ENCODE measurements around the gene SLC2A1.

SLC2A1 gene

GRCh38 chr1:42935313-42935895 lies 23.3 kb downstream of the SLC2A1 start:
- H2AK5ac ChIP-seq (ENCODE audit: low read length), result no peak overlapping the region
- H3K4me2 ChIP-seq (ENCODE audit: low read length), result no peak overlapping the region
- peaks cover 86 to 89% of the 10 kb centered on the region in 2 experiments for H3K36me3 ChIP-seq (ENCODE audit: control insufficient read depth in 1 of 2, insufficient read depth in 2 of 2, low read length in 2 of 2)
- H3K79me1 ChIP-seq (ENCODE audit: low read length), result peaks cover 35% of the 10 kb centered on the region
- no peak overlapping the region for H4K91ac ChIP-seq (ENCODE audit: low read depth, low read length)
- no peak overlapping the region for H2AFZ ChIP-seq (ENCODE audit: insufficient read depth, low read length, poor library complexity)
- no peak overlapping the region for H3K18ac ChIP-seq (ENCODE audit: low read length)
- no peak overlapping the region for H4K12ac ChIP-seq (ENCODE audit: low read depth, low read length)
- H2BK120ac ChIP-seq (ENCODE audit: insufficient read depth, low read length, poor library complexity), result no peak overlapping the region
- H2BK5ac ChIP-seq (ENCODE audit: low read depth, low read length, poor library complexity), result no peak overlapping the region
- H3K4ac ChIP-seq (ENCODE audit: low read depth, low read length), result peak overlapping the region; percentile 37
- no peak overlapping the region for H3K4me3 ChIP-seq (ENCODE audit: low read depth, low read length)
- H3K79me2 ChIP-seq (ENCODE audit: control insufficient read depth, insufficient read depth, low read length, poor library complexity), result peaks cover 29% of the 10 kb centered on the region
- H3K9ac ChIP-seq (ENCODE audit: low read length), result no peak overlapping the region
- H2BK12ac ChIP-seq (ENCODE audit: low read length), result no peak overlapping the region
- H3K14ac ChIP-seq (ENCODE audit: low read length), result no peak overlapping the region
- peaks cover 3% of the 10 kb centered on the region for H3K9me3 ChIP-seq (ENCODE audit: insufficient read depth, low read depth, low read length)
- no peaks in the 10 kb centered on the region for H3K27me3 ChIP-seq (ENCODE audit: insufficient read depth, low read length)
- H4K8ac ChIP-seq (ENCODE audit: low read depth, low read length), result no peak overlapping the region
- H3K27ac ChIP-seq (ENCODE audit: low read depth, low read length), result peak overlapping the region; percentile 33
- no CpG with 5 or more reads among the region's 8 CpGs for WGBS (ENCODE audit: extremely low coverage, insufficient coverage, insufficient read length)
- peaks cover 69 to 78% of the 10 kb centered on the region in 2 experiments for H3K4me1 ChIP-seq (ENCODE audit: control insufficient read depth in 1 of 2, insufficient read depth in 2 of 2, low read length in 2 of 2)
- H3K23ac ChIP-seq (ENCODE audit: low read length), result no peak overlapping the region
- DNase-seq, result no peak

- WGBS (ENCODE audit: extremely low coverage, insufficient coverage, insufficient read length), result no CpG with 5 or more reads among the region's 20 CpGs
- Histone ChIP-seq H2BK12ac (ENCODE audit: low read length) (no peak overlapping the region), H3K4me1 (ENCODE audit: control insufficient read depth in 1 of 2, insufficient read depth in 2 of 2, low read length in 2 of 2) (peaks cover 65 to 75% of the 10 kb centered on the region in 2 experiments)
These were observed 23.9 kb downstream of the SLC2A1 start for GRCh38 chr1:42934541-42935312.

GRCh38 chr1:42933610-42934491 lies 24.8 kb downstream of the SLC2A1 start:
- Histone ChIP-seq H3K79me1 (ENCODE audit: low read length) (peaks cover 29% of the 10 kb centered on the region), H3K27me3 (ENCODE audit: insufficient read depth, low read length) (no peaks in the 10 kb centered on the region), H2BK12ac (ENCODE audit: low read length) (peak overlapping the region; percentile 7), H3K9ac (ENCODE audit: low read length) (no peak overlapping the region), H3K23ac (ENCODE audit: low read length) (no peak overlapping the region), H2AK5ac (ENCODE audit: low read length) (peak overlapping the region; percentile 4), H4K12ac (ENCODE audit: low read depth, low read length) (no peak overlapping the region), H3K18ac (ENCODE audit: low read length) (peak overlapping the region; percentile 12), H4K8ac (ENCODE audit: low read depth, low read length) (peak overlapping the region; percentile 10), H3K9me3 (ENCODE audit: insufficient read depth, low read depth, low read length) (peaks cover 3% of the 10 kb centered on the region), H3K36me3 (ENCODE audit: control insufficient read depth in 1 of 2, insufficient read depth in 2 of 2, low read length in 2 of 2) (peaks cover 91% of the 10 kb centered on the region in 2 experiments), H3K14ac (ENCODE audit: low read length) (no peak overlapping the region), H2AFZ (ENCODE audit: insufficient read depth, low read length, poor library complexity) (no peak overlapping the region), H3K4me1 (ENCODE audit: control insufficient read depth in 1 of 2, insufficient read depth in 2 of 2, low read length in 2 of 2) (peaks cover 59 to 70% of the 10 kb centered on the region in 2 experiments), H2BK5ac (ENCODE audit: low read depth, low read length, poor library complexity) (peak overlapping the region; percentile 7), H3K27ac (ENCODE audit: low read depth, low read length) (peak overlapping the region; percentile 65), H4K91ac (ENCODE audit: low read depth, low read length) (no peak overlapping the region), H3K4me2 (ENCODE audit: low read length) (peak overlapping the region; percentile 1), H2BK120ac (ENCODE audit: insufficient read depth, low read length, poor library complexity) (peak overlapping the region; percentile 24), H3K79me2 (ENCODE audit: control insufficient read depth, insufficient read depth, low read length, poor library complexity) (peaks cover 24% of the 10 kb centered on the region), H3K4ac (ENCODE audit: low read depth, low read length) (peak overlapping the region; percentile 27), H3K4me3 (ENCODE audit: low read depth, low read length) (no peak overlapping the region)
- peak in 1 of 2 donors; percentile 55 for DNase-seq
- no CpG with 5 or more reads among the region's 9 CpGs for WGBS (ENCODE audit: extremely low coverage, insufficient coverage, insufficient read length)

More at GRCh38 chr1:42934541-42935312, 23.9 kb downstream of the SLC2A1 start:
- DNase-seq, result no peak
- H2BK120ac ChIP-seq (ENCODE audit: insufficient read depth, low read length, poor library complexity), result no peak overlapping the region
- H4K12ac ChIP-seq (ENCODE audit: low read depth, low read length), result no peak overlapping the region
- peaks cover 26% of the 10 kb centered on the region for H3K79me2 ChIP-seq (ENCODE audit: control insufficient read depth, insufficient read depth, low read length, poor library complexity)
- H3K27ac ChIP-seq (ENCODE audit: low read depth, low read length), result peak overlapping the region; percentile 65
- peak overlapping the region; percentile 4 for H2AK5ac ChIP-seq (ENCODE audit: low read length)
- no peaks in the 10 kb centered on the region for H3K27me3 ChIP-seq (ENCODE audit: insufficient read depth, low read length)
- H3K36me3 ChIP-seq (ENCODE audit: control insufficient read depth in 1 of 2, insufficient read depth in 2 of 2, low read length in 2 of 2), result peaks cover 89 to 91% of the 10 kb centered on the region in 2 experiments
- H3K79me1 ChIP-seq (ENCODE audit: low read length), result peaks cover 31% of the 10 kb centered on the region
- no peak overlapping the region for H3K14ac ChIP-seq (ENCODE audit: low read length)
- no peak overlapping the region for H3K9ac ChIP-seq (ENCODE audit: low read length)
- peak overlapping the region; percentile 7 for H2BK5ac ChIP-seq (ENCODE audit: low read depth, low read length, poor library complexity)
- peak overlapping the region; percentile 10 for H4K8ac ChIP-seq (ENCODE audit: low read depth, low read length)
- H3K9me3 ChIP-seq (ENCODE audit: insufficient read depth, low read depth, low read length), result peaks cover 3% of the 10 kb centered on the region
- H3K23ac ChIP-seq (ENCODE audit: low read length), result no peak overlapping the region
- peak overlapping the region; percentile 12 for H3K18ac ChIP-seq (ENCODE audit: low read length)
- no peak overlapping the region for H2AFZ ChIP-seq (ENCODE audit: insufficient read depth, low read length, poor library complexity)
- no peak overlapping the region for H3K4me2 ChIP-seq (ENCODE audit: low read length)
- no peak overlapping the region for H3K4me3 ChIP-seq (ENCODE audit: low read depth, low read length)
- H3K4ac ChIP-seq (ENCODE audit: low read depth, low read length), result peak overlapping the region; percentile 31
- H4K91ac ChIP-seq (ENCODE audit: low read depth, low read length), result no peak overlapping the region

GRCh38 chr1:42933060-42933586 lies 25.5 kb downstream of the SLC2A1 start:
- no peaks in the 10 kb centered on the region for H3K27me3 ChIP-seq (ENCODE audit: insufficient read depth, low read length)
- H2AFZ ChIP-seq (ENCODE audit: insufficient read depth, low read length, poor library complexity), result no peak overlapping the region
- no peak overlapping the region for H3K4me3 ChIP-seq (ENCODE audit: low read depth, low read length)
- no peak overlapping the region for H4K91ac ChIP-seq (ENCODE audit: low read depth, low read length)
- peak overlapping the region; percentile 22 for H2AK5ac ChIP-seq (ENCODE audit: low read length)
- peak overlapping the region; percentile 26 for H3K27ac ChIP-seq (ENCODE audit: low read depth, low read length)
- no peak overlapping the region for H3K4me2 ChIP-seq (ENCODE audit: low read length)
- peak overlapping the region; percentile 6 for H2BK5ac ChIP-seq (ENCODE audit: low read depth, low read length, poor library complexity)
- peak overlapping the region; percentile 19 for H3K14ac ChIP-seq (ENCODE audit: low read length)
- peaks cover 53 to 63% of the 10 kb centered on the region in 2 experiments for H3K4me1 ChIP-seq (ENCODE audit: control insufficient read depth in 1 of 2, insufficient read depth in 2 of 2, low read length in 2 of 2)
- 100% methylated on average over 1 of the region's 5 CpGs for WGBS (ENCODE audit: extremely low coverage, insufficient coverage, insufficient read length)
- no peak overlapping the region for H3K23ac ChIP-seq (ENCODE audit: low read length)
- H2BK12ac ChIP-seq (ENCODE audit: low read length), result peak overlapping the region; percentile 44
- peak overlapping the region; percentile 4 for H2BK120ac ChIP-seq (ENCODE audit: insufficient read depth, low read length, poor library complexity)
- H3K36me3 ChIP-seq (ENCODE audit: control insufficient read depth in 1 of 2, insufficient read depth in 2 of 2, low read length in 2 of 2), result peaks cover 91 to 92% of the 10 kb centered on the region in 2 experiments
- DNase-seq, result no peak
- H3K79me1 ChIP-seq (ENCODE audit: low read length), result peaks cover 25% of the 10 kb centered on the region
- peaks cover 20% of the 10 kb centered on the region for H3K79me2 ChIP-seq (ENCODE audit: control insufficient read depth, insufficient read depth, low read length, poor library complexity)
- H3K9me3 ChIP-seq (ENCODE audit: insufficient read depth, low read depth, low read length), result peaks cover 5% of the 10 kb centered on the region
- H3K4ac ChIP-seq (ENCODE audit: low read depth, low read length), result no peak overlapping the region
- no peak overlapping the region for H3K9ac ChIP-seq (ENCODE audit: low read length)
- H4K12ac ChIP-seq (ENCODE audit: low read depth, low read length), result no peak overlapping the region
- peak overlapping the region; percentile 5 for H4K8ac ChIP-seq (ENCODE audit: low read depth, low read length)
- H3K18ac ChIP-seq (ENCODE audit: low read length), result peak overlapping the region; percentile 38

Data from trophoblast cell (in vitro differentiated cells and primary cell).